Measurements from ENCODE around the gene CACFD1. TPM values are rescaled to one million over a fixed set of nuclear protein-coding genes. Genes with fewer than 3 reads are reported as not detected.

CACFD1 gene
- total RNA-seq, 4 donors from 2014 or later, result 7.0 to 28.3 (median 10.1) TPM

- Histone ChIP-seq H3K4me1 (no peaks in the 10 kb centered on the region), H3K4me3 (no peak overlapping the region), H3K9me3 (no peaks in the 10 kb centered on the region), H3K27ac (no peak overlapping the region), H3K36me3 (no peaks in the 10 kb centered on the region), H3K27me3 (peaks cover 3 to 8% (median 5%) of the 10 kb centered on the region in 3 donors)
- DNase-seq, result no peak
- no peak for ATAC-seq
- in situ Hi-C loops (cut with MboI; ENCODE audit: low sequenced_read_pairs in 4 of 4) (no loop called here), intact Hi-C loops (cut with DNase I; ENCODE audit: low total_unique reads) (no loop called here)
- TF ChIP-seq CTCF (IDR thresholded peaks at IDR 0.05 in 4 of 5, conservative IDR thresholded peaks at IDR 0.05 in 1 of 5), result no peak
- no peak for TF ChIP-seq POLR2A (IDR thresholded peaks at IDR 0.05)
These were observed 55.4 kb downstream of the CACFD1 start for GRCh38 chr9:133515240-133515610.

DNA sequence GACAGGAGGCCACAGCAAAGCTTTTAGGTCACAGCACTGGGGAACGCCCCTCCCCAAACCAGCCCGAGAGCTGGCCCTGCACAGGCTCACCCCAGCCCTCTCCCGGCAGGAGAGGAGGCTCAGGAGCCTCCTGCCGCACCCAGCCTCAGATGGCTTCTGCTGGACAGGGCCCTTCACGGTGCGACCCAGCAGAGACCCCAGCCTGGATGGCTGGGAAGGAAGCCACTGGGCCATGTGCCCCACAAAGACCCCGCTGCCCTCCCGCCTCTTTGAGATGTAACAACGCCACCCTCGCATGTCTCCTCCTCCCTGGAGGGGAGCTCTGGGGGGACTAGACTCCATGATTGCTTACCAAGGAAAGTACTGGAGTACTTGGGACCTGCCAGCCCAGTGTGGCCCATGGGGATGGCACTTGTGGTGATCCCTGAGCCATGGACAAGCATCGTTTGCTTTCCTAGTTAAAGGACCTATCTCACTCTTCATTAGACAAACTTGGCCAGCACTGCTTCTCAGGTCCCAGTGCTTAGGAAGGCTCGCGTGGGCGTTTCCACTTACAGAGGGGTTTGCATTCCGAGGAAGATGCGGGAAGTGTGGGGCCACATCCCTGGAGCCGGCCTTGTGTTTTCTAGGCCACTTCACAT, 56.0 kb downstream of the CACFD1 start:
- intact Hi-C loops (cut with DNase I; ENCODE audit: low total_unique reads) (no loop called here), in situ Hi-C loops (cut with MboI; ENCODE audit: low sequenced_read_pairs in 4 of 4) (no loop called here)
- DNase-seq (no peak), ATAC-seq (no peak)
- Histone ChIP-seq H3K27ac (no peak overlapping the region), H3K9me3 (no peaks in the 10 kb centered on the region), H3K36me3 (no peaks in the 10 kb centered on the region), H3K27me3 (peaks cover under 1 to 5% (median 3%) of the 10 kb centered on the region in 3 donors), H3K4me3 (no peak overlapping the region), H3K4me1 (no peaks in the 10 kb centered on the region)
- TF ChIP-seq POLR2A (IDR thresholded peaks at IDR 0.05), result no peak
- TF ChIP-seq CTCF (IDR thresholded peaks at IDR 0.05 in 4 of 5, conservative IDR thresholded peaks at IDR 0.05 in 1 of 5), result no peak

DNA sequence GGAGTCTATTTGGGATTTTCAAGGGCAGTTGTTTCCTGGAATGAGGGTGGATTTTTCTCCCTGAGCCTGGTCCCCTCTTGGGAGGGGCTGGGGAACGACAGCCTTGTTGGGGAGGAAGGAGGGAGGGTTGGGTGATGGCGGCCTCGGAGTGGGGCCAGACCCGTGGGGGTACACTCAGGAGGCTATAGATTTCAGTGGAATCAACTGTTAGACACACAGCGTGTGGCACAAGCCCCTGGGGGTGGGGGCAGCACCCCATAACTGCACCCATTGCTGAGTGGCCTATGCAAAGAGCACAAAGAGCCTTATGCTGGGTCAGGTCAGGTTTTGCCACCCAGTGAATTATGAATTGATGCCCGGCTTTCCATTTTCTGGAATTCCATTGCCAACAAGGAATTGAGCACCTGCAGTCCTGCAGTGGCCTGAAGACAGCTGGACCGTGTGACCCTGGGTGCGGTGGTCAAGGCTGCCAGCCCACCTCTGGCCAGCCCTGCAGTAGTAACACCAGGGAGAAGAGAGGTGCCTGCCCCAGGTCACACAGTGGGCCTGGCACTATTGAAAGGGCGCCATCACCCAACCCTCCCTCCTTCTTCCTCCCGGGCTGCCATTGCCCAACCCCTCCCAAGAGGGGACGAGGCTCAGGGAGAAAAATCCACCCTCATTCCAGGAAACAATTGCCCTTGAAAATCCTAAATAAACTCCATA, 56.6 kb downstream of the CACFD1 start:
- Histone ChIP-seq H3K4me3 (no peak overlapping the region), H3K9me3 (no peaks in the 10 kb centered on the region), H3K27me3 (no peaks in the 10 kb centered on the region), H3K36me3 (no peaks in the 10 kb centered on the region), H3K4me1 (no peaks in the 10 kb centered on the region), H3K27ac (no peak overlapping the region)
- in situ Hi-C loops (cut with MboI; ENCODE audit: low sequenced_read_pairs in 4 of 4), result no loop called here
- intact Hi-C loops (cut with DNase I; ENCODE audit: low total_unique reads), result no loop called here
- ATAC-seq, result no peak
- TF ChIP-seq CTCF (IDR thresholded peaks at IDR 0.05 in 4 of 5, conservative IDR thresholded peaks at IDR 0.05 in 1 of 5), result no peak
- no peak for TF ChIP-seq POLR2A (IDR thresholded peaks at IDR 0.05)
- no peak for DNase-seq

GRCh38 chr9:133516961-133517350, 57.2 kb downstream of the CACFD1 start:
- H3K27ac ChIP-seq, result no peak overlapping the region
- H3K4me3 ChIP-seq, result no peak overlapping the region
- in situ Hi-C loops (cut with MboI; ENCODE audit: low sequenced_read_pairs in 4 of 4) (no loop called here), intact Hi-C loops (cut with DNase I; ENCODE audit: low total_unique reads) (no loop called here)
- DNase-seq (no peak), ATAC-seq (no peak)
- no peak for TF ChIP-seq POLR2A (IDR thresholded peaks at IDR 0.05)
- no peak for TF ChIP-seq CTCF (IDR thresholded peaks at IDR 0.05 in 4 of 5, conservative IDR thresholded peaks at IDR 0.05 in 1 of 5)
- no peaks in the 10 kb centered on the region for H3K9me3 ChIP-seq
- H3K36me3 ChIP-seq, result no peaks in the 10 kb centered on the region
- no peaks in the 10 kb centered on the region for H3K27me3 ChIP-seq
- no peaks in the 10 kb centered on the region for H3K4me1 ChIP-seq
